HEK293T (cell line): ENCODE measurements around the gene RGL1.

Experiments used
- ARNT ChIP-seq: fragments of 450-650 bp; IDR thresholded peaks from 2 replicates; pipeline ENCODE4 v1.6.1; 2017; ENCODE audit warnings: mild to moderate bottlenecking
- ELF4 ChIP-seq: fragments of 450-650 bp; IDR thresholded peaks from 2 replicates; pipeline ENCODE4 v1.6.1; 2017; ENCODE audit warnings: antibody characterized with exemption
- FOXA1 ChIP-seq: fragments of 450-650 bp; IDR thresholded peaks from 2 replicates; pipeline ENCODE4 v1.6.1; 2016; ENCODE audit warnings: mild to moderate bottlenecking
- FOXK2 ChIP-seq: fragments of 450-650 bp; IDR thresholded peaks from 2 replicates; pipeline ENCODE4 v1.6.1; 2016; ENCODE audit warnings: mild to moderate bottlenecking
- FOXM1 ChIP-seq: fragments of 450-650 bp; IDR thresholded peaks from 2 replicates; pipeline ENCODE4 v1.6.1; 2017; ENCODE audit warnings: mild to moderate bottlenecking, borderline replicate concordance
- HDGF ChIP-seq: fragments of 450-650 bp; IDR thresholded peaks from 2 replicates; pipeline ENCODE4 v1.6.1; 2017; ENCODE audit warnings: antibody characterized with exemption, borderline replicate concordance
- NFRKB ChIP-seq: fragments of 450-650 bp; IDR thresholded peaks from 2 replicates; pipeline ENCODE4 v1.6.1; 2016; ENCODE audit warnings: mild to moderate bottlenecking, moderate library complexity
- SP1 ChIP-seq: fragments of 450-650 bp; IDR thresholded peaks from 2 replicates; pipeline ENCODE4 v1.6.1; 2017
- SUZ12 ChIP-seq: fragments of 450-650 bp; IDR thresholded peaks from 2 replicates; pipeline ENCODE4 v1.6.1; 2016; ENCODE audit warnings: mild to moderate bottlenecking
- TARDBP ChIP-seq: fragments of 450-650 bp; IDR thresholded peaks from 2 replicates; pipeline ENCODE4 v1.6.1; 2016
- ZNF384 ChIP-seq: fragments of 450-650 bp; IDR thresholded peaks from 2 replicates; pipeline ENCODE4 v1.6.1; 2016

GRCh38 chr1:183821309-183821888 is 16.5 kb downstream of the RGL1 start:
- TF ChIP-seq ELF4 (no peak), FOXK2 (no peak), SP1 (no peak), ARNT (no peak), SUZ12 (no peak), NFRKB (no peak), HDGF (no peak), ZNF384 (no peak), TARDBP (no peak), FOXA1 (no peak), FOXM1 (no peak)
